ENCODE data around the gene ELL. TPM values are rescaled to one million over a fixed set of nuclear protein-coding genes. Genes with fewer than 3 reads are reported as not detected.

Gene ELL
- total RNA-seq, 1 donor from 2014 or later = 17.1 TPM

DNA sequence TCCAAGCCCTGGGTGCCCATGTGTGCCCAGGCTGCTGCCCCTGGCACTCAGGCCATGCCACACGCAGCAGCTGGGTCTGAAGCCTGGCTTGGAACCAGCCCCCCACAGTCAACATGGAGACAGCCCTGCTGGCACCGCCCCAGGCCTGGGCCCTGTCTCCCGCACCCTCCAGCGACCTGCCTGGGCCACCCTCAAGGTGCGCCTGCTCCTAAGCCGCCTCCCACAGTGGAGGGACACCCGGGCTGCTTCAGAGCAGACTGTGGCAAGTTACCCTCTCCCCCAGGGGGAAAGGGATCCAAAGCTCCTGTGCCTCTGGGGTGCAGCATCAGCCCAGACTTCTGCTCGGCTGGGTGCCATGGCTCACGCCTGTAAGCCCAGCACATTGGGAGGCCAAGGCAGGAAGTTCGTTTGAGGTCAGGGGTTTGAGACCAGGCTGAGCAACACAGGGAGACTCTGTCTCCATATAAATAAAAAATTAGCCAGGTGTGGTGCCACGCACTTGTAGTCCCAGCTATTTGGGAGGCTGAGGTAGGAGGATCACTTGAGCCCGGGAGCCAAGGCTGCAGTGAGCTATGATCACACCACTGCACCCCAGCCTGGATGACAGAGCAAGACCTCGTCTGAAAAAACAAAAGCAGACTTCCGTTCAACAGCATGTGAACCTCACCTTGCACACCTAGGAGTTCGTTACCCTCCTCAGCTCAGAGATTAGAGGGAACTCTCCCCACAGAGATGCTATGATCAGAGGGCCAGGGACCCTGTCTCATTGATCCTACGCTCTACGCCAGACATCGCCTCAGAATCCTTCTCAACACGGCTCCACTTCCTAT is 15.6 kb downstream of the ELL start:
- DNase-seq (ENCODE audit: low read depth in 2 of 2) = no peak

DNA sequence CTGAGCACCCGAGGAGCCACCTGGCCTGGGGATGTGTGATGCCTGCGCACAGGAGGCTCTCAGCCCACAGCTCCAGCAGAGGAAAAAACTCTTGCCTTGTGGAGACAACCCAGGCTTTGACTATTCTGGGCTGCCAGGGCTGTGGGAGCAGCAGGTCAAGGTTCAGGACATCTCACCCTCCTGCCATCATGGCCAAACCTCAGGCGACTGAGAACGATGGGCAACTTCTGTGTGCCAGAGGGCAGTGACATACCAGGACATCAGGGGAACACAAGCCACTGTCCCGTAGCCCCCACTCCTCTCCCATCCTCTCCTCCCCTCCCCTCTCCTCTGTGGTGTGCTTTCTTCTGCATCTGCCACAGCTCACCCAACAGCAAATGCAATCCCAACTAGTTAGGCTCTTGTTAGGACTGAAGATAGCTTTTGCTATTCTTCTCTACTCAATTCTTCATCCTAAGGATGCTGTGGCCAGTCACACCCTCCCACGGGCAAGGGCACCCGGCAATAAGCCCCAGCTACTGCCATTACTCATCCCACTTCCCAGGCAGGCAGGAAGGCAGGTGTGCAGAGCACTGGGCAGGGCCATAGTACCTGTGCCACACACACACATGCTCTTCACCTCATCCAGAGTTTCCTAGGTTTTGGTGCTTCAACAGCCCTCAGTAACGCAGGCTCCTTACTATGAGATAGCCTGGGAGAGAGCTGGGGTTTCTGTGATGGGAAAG is 16.8 kb downstream of the ELL start:
- no peak for DNase-seq (ENCODE audit: low read depth in 2 of 2)

DNA sequence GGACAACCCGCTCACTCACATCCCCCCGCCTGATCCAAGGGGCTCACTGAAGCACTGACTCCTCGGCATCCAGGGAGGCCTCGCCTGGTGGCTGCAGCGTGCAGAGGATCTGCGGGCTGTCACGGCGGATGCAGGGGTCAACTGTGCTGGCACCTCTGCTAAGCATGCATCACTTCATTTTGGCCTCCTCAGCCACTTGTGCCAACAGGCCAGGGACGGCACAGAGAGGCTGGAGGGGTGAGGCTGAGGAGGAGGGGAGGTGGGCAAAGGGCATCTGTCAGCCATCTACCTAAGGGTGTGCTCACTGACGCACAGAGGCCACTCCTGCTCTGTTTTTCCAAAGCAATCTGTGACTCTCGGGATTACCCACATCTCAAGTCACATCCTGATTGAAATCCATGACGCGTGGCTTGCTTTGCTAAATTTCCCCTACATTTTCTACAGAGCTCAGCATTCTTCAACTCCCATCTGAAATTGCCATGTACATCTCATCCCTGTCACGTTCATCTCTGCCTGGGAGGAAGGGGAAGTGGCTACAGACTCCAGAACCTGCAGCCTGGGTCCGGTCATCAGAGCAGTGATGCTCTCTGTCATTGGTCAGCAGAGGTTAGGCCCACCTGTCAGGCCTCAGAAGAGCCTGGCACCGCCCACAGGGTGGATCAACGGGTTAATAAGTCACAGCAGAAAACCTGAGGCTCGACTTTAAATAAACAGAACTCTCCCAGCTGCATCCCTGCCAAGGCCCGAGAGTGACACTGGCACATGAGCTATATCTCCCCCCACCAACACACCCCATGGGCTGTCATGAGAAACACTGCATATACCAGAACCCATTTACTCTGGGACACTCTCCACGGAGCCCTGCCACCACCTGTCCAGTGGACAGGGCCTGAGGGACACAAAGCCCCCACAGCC is 17.6 kb downstream of the ELL start:
- no peak for DNase-seq (ENCODE audit: low read depth in 2 of 2)

DNA sequence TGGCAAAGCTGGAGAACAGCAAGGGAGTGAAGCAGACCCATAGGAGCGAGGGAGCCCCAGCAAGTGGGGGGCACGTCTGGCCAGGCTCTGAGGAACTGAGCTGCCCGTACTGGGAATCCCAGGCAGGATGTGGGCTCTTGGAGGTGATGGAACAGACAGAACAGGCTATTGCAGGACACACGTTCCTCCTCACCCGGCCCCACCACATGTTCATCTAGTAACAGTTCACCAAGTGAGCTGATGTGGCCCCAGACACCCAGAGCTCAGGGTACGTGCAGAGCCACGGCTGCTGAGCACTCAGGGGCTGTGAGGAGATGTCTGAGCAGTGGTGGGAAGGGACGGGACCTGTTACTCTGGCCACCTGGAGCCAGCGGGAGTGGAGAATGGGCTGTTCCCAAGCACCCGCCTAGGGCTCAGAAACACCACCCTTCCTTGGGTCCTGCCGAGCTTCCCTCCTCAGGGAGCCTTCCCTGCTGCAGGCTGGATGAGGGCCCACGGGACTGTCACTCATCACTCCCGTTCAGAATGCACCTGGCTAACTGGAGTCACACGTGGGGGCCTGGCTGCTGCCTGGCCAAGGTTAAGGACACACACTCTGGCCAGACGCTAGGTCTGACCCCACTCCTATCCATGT is 18.4 kb downstream of the ELL start:
- no peak for DNase-seq (ENCODE audit: low read depth in 2 of 2)

DNA sequence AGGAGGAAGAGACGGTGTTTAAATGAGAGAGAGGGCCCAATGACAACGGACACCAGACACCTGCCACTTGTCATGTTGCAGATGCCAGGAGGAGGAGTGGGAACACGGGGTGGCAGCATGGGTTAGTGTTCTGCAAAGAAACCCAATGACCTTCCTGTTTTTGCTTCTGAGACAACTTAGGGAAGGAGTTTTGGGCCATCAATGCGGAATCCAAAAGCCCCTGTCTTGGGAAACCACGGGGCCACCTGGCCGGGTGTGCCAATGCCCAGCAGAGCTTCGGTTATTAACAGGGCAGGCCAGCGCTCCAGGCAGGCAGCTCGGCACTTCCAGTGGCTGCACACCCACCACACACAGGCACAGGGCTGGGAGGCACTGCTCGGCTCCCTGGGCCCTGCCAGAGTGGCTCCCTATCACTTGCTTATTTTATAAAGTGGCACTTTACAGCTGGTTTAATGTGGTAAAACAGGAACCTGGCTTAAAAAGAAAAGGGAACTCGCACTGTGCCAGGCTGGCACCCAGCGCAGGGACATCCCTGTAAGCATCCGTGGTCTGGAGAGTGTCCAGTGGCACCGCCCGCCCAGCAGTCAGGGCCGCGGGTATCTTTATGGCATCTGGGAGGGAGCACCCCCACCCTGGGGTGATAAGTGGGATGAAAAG is 19.1 kb downstream of the ELL start:
- DNase-seq (ENCODE audit: low read depth in 2 of 2) = no peak

DNA sequence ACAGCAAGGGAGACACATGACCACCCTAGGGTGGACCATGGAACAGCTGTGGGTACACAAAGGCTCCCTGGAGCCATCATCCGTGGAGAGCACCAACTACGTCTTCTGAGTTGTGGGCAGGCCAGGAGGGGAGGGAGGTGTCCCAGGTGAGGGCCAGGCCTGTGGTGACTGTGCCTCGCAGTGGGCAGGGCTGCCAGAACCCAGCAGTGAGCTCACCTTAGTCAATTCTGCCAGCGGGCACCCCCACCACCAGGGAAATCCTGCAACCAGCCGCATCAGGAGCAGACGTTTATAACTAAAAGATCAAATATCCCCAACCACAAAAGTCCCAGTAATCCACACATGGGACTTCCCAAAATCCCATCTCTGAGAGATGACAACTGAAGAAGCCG is 19.6 kb downstream of the ELL start:
- DNase-seq (ENCODE audit: low read depth in 2 of 2) = no peak

DNA sequence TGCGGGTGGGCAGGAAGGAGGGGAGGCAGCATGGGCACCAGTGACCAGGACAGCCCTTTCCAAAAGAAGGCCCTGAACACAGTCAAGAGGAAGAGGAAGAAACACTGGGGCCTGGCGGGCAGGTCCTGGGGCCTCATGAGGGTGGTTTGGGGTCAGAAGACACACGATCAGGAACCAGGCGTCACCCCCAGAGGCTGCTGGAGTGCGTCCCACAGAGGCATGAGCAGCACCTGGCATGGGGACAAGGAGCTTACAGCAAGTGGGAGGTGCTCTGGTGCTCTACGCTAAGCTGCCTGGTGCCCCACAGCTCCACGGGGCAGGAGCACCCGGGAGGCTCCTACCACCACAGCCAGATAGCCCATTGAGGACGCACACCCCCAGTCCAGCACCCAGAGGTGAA is 20.0 kb downstream of the ELL start:
- DNase-seq (ENCODE audit: low read depth in 2 of 2) = no peak

DNA sequence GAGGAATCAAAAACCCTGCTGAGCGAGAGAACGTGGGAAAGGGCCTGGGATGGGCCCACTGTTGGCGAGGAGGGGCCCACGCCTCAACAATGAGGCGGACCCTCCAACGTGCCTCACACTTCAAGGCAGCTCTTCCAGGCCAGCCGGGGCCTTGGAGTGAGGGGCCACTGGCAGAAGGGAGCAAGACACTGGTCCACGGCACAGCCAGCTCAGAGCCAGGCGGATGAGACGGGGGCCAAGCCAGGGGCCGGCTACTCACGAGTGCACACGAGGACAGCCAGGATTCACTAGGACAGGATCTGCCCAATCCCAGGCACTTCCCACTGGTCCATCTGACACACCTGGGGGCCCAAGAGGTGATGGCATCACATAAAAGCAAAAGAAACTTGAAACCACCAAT is 20.5 kb downstream of the ELL start:
- no peak for DNase-seq (ENCODE audit: low read depth in 2 of 2)

DNA sequence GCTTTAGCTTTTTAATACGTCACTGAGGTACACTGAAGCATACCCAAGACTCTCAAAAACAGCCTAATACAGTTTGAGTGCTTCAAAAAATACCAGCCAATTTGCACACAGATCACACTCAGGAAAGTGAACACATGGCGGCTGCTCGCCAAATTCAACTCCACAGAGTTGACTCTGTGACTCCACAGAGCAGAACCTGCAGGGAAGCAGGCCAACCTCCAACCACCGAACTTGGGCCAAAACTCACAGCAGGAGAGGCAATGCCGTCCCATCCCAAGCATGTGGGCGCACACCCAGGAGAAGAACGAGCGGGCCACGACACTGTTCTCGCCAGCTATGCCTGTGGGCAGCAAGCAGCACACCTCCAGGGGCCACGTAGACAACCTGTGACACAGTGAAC is 21.1 kb downstream of the ELL start:
- peak in 1 of 2 donors; percentile 33 for DNase-seq (ENCODE audit: low read depth in 2 of 2)

DNA sequence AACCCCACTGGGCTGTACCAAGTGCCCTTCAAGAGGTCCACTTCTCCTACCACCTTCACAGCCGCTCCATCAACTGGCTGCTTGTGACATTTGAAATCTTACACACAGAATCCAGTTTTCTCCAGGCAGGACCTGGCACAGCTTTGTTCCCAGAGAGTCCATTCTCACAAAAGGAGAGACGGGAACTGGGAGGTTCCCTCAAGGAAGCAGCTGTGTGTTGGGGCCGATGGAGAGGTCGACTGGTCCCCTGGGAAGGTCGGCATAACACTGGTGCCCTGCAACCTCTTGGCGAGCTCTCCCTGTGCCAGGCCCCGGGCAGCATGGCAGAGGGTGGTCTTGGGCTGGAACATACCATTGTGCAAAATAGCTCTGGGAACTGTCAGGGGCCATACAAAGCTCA is 21.5 kb downstream of the ELL start:
- peak in 1 of 2 donors; percentile 50 for DNase-seq (ENCODE audit: low read depth in 2 of 2)

DNA sequence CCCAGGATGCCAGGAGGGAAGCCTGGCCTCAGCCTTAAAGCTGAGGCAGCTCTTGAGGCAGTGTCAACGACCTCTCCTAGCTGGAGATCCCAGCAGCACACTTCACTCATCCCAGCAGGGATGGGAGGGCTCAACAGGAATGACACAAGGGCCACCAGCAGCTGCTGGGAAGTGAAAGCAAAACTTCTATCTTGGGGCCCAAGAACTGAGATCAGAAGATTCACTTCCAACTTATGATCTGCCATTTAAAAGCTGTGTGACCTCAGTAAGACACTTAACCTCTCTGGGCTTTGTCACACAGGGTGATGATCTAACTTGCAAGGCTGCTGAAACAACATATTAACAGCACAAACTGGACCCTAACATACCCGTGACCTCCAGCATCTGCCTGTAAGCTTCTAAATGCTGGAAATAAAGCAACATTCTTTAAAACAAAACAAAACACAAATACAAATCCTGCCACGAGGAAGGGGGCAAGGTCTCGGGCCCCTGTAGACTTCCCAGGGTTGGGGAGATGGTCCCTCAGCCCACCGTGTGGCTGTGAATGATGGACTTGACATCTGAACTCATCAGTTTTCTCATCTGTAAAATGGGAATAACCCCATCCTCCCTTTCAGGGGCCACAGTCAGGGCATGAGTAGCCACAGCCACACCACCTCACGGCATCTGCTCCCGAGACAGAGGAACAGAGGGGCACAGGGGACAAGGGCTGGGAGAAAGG is 22.7 kb downstream of the ELL start:
- peak in 1 of 2 donors; percentile 23 for DNase-seq (ENCODE audit: low read depth in 2 of 2)

DNA sequence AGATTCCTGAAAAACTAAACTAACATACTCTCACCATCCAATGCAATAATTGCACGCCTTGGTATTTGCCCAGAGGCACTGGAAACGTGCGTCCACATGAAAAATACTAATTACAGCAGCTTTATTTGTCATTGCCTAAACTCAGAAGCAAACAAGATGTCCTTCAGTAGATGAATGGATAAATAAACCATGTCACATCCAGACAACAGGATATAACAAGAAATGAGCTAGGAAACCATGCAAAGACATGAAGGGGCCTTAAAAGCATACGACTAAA is 25.0 kb downstream of the ELL start:
- no peak for DNase-seq (ENCODE audit: low read depth in 2 of 2)

DNA sequence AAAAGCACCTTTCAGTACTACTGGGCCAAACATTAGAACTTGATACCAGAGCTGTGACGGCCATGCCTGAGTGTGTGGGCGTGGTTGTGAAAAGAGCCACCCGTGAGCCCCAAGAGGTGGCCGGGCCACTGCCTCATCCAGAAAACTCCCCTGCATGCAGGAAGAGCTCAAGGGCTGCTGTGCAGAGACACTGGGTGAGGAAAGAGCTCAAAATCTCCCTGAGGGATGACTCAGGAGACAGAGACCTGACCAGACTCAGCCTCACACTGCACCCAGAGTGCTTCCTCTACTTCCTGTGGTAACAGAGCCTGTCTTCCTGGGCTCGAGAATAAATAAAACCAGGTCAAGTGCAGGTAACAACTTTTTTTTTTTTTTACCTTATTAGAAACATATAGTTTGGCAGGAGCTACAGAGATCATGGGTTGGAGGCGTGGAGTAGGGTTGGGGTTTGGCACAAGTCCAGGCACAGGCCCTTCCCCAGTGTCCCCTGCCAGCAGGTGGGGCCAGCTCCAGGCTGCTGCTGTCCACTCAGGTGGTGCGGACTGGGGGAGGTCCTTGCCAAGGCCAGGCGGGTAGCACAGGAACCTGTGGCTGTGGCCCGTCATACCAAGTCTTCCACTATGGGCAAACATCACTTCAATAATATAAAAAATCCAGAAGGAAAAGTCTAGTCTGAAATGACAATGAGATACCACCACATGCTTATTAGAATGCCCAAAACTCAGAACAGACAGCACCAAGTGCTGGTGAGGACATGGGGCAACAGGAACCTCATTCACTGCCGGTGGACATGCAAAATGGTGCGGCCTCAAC is 25.5 kb downstream of the ELL start:
- DNase-seq (ENCODE audit: low read depth in 2 of 2) = peak; percentile 40 to 73

DNA sequence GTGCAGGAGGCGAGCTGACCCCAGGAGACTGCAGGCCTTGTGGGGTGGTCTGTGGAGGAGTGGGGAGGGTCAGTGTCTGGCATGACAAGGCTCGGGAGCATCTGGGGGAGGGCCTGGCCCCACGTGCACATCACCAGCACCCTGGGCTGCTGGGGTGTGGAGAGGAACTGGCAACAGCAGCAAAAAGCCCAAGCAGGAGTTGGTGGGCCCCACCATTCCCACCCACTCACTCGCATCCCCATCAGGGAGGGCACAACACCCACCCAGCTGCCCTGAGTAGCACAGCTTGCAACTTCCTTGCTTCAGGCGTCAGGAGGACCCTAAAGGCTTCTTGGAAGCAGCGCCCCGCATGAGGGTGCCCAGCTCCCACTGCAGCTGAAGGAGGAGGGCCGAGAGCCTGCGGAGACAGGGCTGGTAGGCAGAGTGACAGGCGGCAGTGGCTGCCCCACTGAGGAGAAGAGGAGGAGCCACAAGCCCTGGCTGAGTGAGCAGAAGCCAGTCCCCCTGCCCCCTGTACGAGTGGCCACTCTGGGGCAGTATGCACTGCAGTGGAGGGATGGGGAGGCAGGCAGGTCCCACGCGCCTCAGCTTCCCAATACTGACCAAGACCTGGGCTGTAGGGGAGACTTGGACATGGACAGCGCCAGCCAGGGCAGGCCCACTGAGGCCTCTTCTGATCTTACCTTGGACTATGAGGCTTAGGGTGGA is 26.5 kb downstream of the ELL start:
- no peak for DNase-seq (ENCODE audit: low read depth in 2 of 2)

DNA sequence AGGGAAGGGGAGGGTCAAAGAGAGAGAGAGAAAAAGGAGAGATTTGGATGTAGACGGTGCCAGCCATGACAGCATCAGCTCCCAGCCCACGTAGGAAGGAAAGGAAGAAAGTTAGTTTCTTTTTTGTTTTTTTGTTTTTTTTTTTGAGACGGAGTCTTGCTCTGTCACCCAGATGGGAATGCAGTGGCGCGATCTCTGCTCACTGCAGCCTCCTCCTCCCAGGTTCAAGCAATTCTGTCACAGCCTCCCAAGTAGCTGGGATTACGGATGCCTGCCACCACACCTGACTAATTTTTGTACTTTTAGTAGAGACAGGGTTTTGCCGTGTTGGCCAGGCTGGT is 27.6 kb downstream of the ELL start:
- DNase-seq (ENCODE audit: low read depth in 2 of 2) = peak in 1 of 2 donors; percentile 20

DNA sequence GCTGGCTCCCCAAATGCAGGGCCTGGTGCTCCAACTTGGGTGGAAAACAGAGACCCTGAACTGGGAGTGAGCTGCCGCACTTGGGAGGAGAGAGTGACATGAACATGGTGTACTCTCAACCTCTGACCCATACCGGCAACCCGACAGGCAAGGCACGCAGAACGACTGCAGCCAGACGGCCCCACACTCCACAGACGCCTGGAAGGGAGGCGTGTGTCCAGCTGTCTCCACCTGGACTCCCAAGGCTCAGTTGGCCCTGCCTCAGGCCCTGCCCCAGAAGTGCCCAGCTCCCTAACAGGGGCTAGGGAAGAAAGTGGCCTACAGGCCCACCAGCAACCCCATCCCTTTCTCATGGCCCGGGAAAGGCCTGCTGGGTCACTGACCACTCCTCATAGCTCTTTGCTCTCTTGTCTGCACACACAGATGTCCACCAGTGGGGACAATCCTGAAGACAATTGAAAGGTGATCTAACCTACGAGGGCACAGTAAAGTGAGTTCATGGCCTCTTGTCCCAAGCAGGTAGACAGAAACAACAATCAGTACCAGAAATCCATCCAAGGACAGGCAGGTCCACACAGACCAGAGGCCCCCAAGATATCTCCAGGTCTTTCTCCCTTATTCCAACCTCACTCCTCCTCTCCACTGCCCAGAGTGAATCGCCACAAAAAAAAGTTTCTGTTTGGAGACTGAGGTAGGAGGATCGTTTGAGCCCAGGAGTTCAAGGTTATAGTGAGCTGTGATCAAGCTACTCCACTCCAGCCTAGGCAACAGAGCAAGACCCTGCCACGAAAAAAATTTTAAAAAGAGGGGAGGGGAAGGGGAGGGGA is 28.2 kb downstream of the ELL start:
- DNase-seq (ENCODE audit: low read depth in 2 of 2) = no peak

DNA sequence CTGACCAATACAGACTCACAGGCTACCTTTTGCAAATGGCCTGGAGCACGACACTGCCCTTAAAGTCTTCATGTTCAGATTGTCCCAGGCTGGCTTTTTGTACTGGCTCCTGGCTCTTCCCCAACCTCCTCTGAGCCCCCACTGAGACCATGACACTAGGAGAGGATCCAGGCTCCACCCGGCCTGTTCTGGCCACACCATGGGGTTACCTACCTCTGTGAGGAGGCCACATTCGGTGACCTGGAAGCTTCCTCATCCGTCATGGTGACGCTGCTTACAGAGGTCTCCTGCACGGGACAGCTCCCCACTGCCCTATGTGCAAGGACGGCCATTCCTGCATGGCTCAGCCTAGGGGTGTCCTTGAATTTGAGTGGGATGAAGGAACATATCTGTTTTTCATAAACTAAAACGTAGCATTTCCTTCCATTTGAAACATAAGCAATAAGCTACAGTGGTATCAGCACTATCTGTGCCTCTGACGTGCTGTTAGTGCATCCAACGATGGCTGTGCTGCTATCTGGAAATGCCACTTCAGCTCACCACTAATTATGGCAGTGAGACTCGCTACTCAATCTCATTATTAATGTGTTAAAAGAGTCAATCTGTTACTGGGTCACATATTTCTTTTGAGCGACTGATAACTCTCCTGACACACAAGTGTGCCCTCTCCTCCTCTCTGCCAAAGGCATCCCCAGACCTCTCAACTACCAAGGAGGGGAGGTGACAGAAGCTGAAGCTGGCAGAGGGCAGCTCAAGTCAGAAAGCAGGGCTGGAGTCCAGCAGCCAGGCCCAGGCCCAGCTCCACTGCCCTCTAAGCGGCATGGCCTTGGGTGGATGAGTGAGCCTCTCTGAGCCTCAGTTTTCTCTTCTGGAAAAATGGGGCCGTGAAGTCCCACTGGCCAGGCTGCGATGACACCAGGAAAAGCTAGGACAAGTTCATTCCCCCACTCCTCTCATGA is 29.6 kb downstream of the ELL start:
- no peak for DNase-seq (ENCODE audit: low read depth in 2 of 2)
